Left ventricle myocardium inferior (tissue), 1 donor: Measurements from ENCODE around the gene RRBP1. TPM values are rescaled to one million over a fixed set of nuclear protein-coding genes. Genes with fewer than 3 reads are reported as not detected.

Source experiments
- DNase-seq: peaks from one replicate; pipeline ENCODE4 v3.0.0-alpha.2; 2020
- H3K27ac ChIP-seq: fragments of 200-600 bp; replicated peaks from 2 replicates; pipeline ENCODE4 v1.8.0; 2021
- H3K27me3 ChIP-seq: fragments of 200-600 bp; 2 replicates; pipeline ENCODE4 v1.8.0; 2021; ENCODE audit warnings: low read depth
- H3K36me3 ChIP-seq: fragments of 200-600 bp; 2 replicates; pipeline ENCODE4 v1.8.0; 2021
- H3K4me1 ChIP-seq: fragments of 200-600 bp; 2 replicates; pipeline ENCODE4 v1.8.0; 2021
- H3K4me3 ChIP-seq: fragments of 200-600 bp; 2 replicates; pipeline ENCODE4 v1.8.0; 2021; ENCODE audit warnings: mild to moderate bottlenecking, moderate library complexity
- H3K9me3 ChIP-seq: fragments of 200-600 bp; replicated peaks from 2 replicates; pipeline ENCODE4 v1.8.0; 2021
- CTCF ChIP-seq: fragments of 200-600 bp; IDR thresholded peaks from 2 replicates; pipeline ENCODE4 v1.8.0; 2021; ENCODE audit warnings: antibody characterized with exemption, mild to moderate bottlenecking, borderline replicate concordance
- intact Hi-C: fragments of 100-400 bp; cut with micrococcal nuclease; formaldehyde crosslinking; loops from one replicate; pipeline ENCODE4 v1.11.0; 2022
- total RNA-seq: library from RNA; stranded (reverse); fragmentation: NEBNext Ultra II Directional; extraction: Animal tissue kit (Norgen Biotek cat#: 25700); gene quantifications from one replicate; pipeline ENCODE4 v1.2.1, GENCODE V29; 2021
- donor health status: DM: no; HTN: yes; CAD: no; lungs with severe emphysema.

The RRBP1 gene
- total RNA-seq, 1 donor from 2014 or later, result 31.3 TPM

DNA sequence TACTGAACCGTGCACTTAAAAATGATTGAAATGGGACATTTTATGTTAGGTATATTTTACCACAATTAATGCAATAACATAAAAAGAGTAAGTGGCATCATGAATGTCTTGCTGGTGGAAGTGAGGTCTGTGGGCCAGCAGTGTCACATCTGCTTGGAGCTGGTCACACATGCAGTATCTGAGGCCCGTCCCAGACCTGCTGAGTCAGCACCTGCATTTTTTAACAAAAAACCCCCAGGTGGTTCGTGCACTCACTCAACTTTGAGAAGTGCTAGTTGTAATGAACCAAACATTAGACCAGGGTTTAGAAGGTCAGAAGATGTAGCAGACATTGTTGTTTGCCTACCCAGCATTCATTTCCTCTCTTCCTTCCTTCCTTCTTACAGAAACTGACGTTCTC, 38.7 kb upstream of the RRBP1 start:
- intact Hi-C loops, result no loop called here
- Histone ChIP-seq H3K4me3 (no peak overlapping the region), H3K36me3 (no peaks in the 10 kb centered on the region), H3K9me3 (no peaks in the 10 kb centered on the region), H3K27me3 (peaks cover 7% of the 10 kb centered on the region), H3K27ac (no peak overlapping the region), H3K4me1 (no peaks in the 10 kb centered on the region)
- no peak for DNase-seq
- TF ChIP-seq CTCF, result no peak

DNA sequence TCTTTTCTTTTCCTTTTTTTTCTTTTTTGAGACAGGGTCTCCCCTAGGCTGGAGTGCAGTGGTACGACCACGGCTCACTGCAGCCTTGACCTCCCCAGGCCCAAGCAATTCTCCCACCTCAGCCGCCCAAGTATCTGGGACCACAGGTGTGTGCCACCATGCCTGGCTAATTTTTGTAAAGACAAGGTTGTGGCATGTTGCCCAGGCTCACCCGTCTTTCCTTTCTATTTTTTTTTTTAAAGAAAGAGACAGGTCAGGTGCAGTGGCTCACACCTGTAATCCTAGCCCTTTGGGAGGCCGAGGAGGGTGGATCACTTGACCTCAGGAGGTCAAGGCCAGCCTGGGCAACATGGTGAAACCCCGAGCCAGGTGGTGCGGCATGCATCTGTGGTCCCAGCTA, 34.3 kb upstream of the RRBP1 start:
- no peak for TF ChIP-seq CTCF
- intact Hi-C loops, result no loop called here
- H3K9me3 ChIP-seq, result no peaks in the 10 kb centered on the region
- no peaks in the 10 kb centered on the region for H3K36me3 ChIP-seq
- H3K27ac ChIP-seq, result no peak overlapping the region
- peaks cover 8% of the 10 kb centered on the region for H3K4me1 ChIP-seq
- H3K4me3 ChIP-seq, result no peak overlapping the region
- no peaks in the 10 kb centered on the region for H3K27me3 ChIP-seq
- DNase-seq, result no peak

DNA sequence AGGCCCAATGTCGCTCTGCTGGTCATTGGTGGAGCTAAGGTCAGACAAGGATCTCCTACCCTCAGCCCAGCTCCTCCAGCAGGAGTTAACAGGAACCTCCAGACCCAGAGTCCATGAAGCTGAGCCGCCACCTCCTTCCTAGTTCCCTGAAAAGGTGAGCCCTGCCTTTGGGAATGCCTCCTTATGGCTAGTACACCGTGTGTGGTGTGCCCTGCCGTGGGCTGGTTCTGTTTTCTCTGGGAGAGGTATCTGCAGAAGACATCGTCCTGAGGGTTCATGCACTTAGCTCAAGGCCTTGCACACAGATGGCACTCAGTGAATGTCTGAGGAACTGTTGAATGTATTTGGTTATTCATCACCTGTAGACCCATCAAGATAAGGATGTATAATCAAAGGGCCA, 33.0 kb upstream of the RRBP1 start:
- no peak for DNase-seq
- Histone ChIP-seq H3K27me3 (no peaks in the 10 kb centered on the region), H3K9me3 (no peaks in the 10 kb centered on the region), H3K36me3 (no peaks in the 10 kb centered on the region), H3K4me1 (peaks cover 16% of the 10 kb centered on the region), H3K27ac (no peak overlapping the region), H3K4me3 (no peak overlapping the region)
- TF ChIP-seq CTCF, result no peak
- intact Hi-C loops, result no loop called here

GRCh38 chr20:17714597-17714996, 32.6 kb upstream of the RRBP1 start:
- Histone ChIP-seq H3K27ac (no peak overlapping the region), H3K36me3 (no peaks in the 10 kb centered on the region), H3K4me3 (no peak overlapping the region), H3K4me1 (peaks cover 18% of the 10 kb centered on the region), H3K9me3 (no peaks in the 10 kb centered on the region), H3K27me3 (no peaks in the 10 kb centered on the region)
- intact Hi-C loops, result no loop called here
- TF ChIP-seq CTCF, result no peak
- DNase-seq, result no peak

- Histone ChIP-seq H3K36me3 (no peaks in the 10 kb centered on the region), H3K9me3 (no peaks in the 10 kb centered on the region), H3K27ac (no peak overlapping the region), H3K4me1 (peaks cover 18% of the 10 kb centered on the region), H3K27me3 (no peaks in the 10 kb centered on the region), H3K4me3 (no peak overlapping the region)
- no peak for DNase-seq
- intact Hi-C loops, result no loop called here
- TF ChIP-seq CTCF, result no peak
Observed at GRCh38 chr20:17712708-17713107, 30.7 kb upstream of the RRBP1 start.

- no peaks in the 10 kb centered on the region for H3K9me3 ChIP-seq
- no peak overlapping the region for H3K27ac ChIP-seq
- no peak for TF ChIP-seq CTCF
- no peak for DNase-seq
- H3K4me3 ChIP-seq, result no peak overlapping the region
- H3K36me3 ChIP-seq, result no peaks in the 10 kb centered on the region
- H3K27me3 ChIP-seq, result no peaks in the 10 kb centered on the region
- intact Hi-C loops, result no loop called here
- H3K4me1 ChIP-seq, result peaks cover 18% of the 10 kb centered on the region
Observed at GRCh38 chr20:17712201-17712600, 30.2 kb upstream of the RRBP1 start.
